Activated B cell treated with CpG ODN at 0.5 μM for 24 hours (primary cell): ENCODE results near the gene BCAS3. TPM values are rescaled to one million over a fixed set of nuclear protein-coding genes. Genes with fewer than 3 reads are reported as not detected.

Experiments used
- ATAC-seq: fragments of 200-7000 bp; cut with Tn5 transposase; one replicate; pipeline ENCODE4 v1.10.0; 2021; ENCODE audit warnings: low read depth, mild to moderate bottlenecking, moderate library complexity
- CTCF ChIA-PET: fragments of 350-600 bp; sonication (Branson Sonifier 250); formaldehyde crosslinking; loops from one replicate; lab custom pipeline; 2021; ENCODE audit warnings: antibody characterized with exemption; lab: Charles Lee
- POLR2A ChIA-PET: fragments of 350-600 bp; sonication (Branson Sonifier 250); formaldehyde crosslinking; loops from one replicate; lab custom pipeline; 2021; ENCODE audit warnings: antibody characterized with exemption; lab: Charles Lee
- DNase-seq: peaks from one replicate; pipeline ENCODE4 v3.0.0; 2022
- H3K27ac Mint-ChIP-seq: one replicate; pipeline ENCODE4 v1.8.0; 2020; ENCODE audit warnings: mixed read lengths
- H3K27me3 Mint-ChIP-seq: one replicate; pipeline ENCODE4 v1.8.0; 2021; ENCODE audit warnings: mixed read lengths
- H3K36me3 Mint-ChIP-seq: one replicate; pipeline ENCODE4 v1.8.0; 2021; ENCODE audit warnings: low read depth, mixed read lengths
- H3K4me1 Mint-ChIP-seq: one replicate; pipeline ENCODE4 v1.8.0; 2021; ENCODE audit warnings: mixed read lengths
- H3K4me3 Mint-ChIP-seq: one replicate; pipeline ENCODE4 v1.8.0; 2020; ENCODE audit warnings: mild to moderate bottlenecking, mixed read lengths
- H3K9me3 Mint-ChIP-seq: one replicate; pipeline ENCODE4 v1.8.0; 2020; ENCODE audit warnings: mixed read lengths
- intact Hi-C: fragments of 100-400 bp; cut with micrococcal nuclease; formaldehyde crosslinking; loops from one replicate; pipeline ENCODE4 v1.15.1; 2024
- total RNA-seq: library from RNA; stranded (reverse); gene quantifications from 2 replicates; pipeline ENCODE4 v1.2.3, GENCODE V29; 2022
- TF ChIP-seq, protein P1 (sequence below): fragments of 200-600 bp; IDR thresholded peaks from one replicate; pipeline ENCODE4 v1.8.0; 2022; ENCODE audit warnings: antibody characterized with exemption, mild to moderate bottlenecking

Gene BCAS3
- total RNA-seq, 1 donor from 2014 or later: 37.5 TPM

DNA sequence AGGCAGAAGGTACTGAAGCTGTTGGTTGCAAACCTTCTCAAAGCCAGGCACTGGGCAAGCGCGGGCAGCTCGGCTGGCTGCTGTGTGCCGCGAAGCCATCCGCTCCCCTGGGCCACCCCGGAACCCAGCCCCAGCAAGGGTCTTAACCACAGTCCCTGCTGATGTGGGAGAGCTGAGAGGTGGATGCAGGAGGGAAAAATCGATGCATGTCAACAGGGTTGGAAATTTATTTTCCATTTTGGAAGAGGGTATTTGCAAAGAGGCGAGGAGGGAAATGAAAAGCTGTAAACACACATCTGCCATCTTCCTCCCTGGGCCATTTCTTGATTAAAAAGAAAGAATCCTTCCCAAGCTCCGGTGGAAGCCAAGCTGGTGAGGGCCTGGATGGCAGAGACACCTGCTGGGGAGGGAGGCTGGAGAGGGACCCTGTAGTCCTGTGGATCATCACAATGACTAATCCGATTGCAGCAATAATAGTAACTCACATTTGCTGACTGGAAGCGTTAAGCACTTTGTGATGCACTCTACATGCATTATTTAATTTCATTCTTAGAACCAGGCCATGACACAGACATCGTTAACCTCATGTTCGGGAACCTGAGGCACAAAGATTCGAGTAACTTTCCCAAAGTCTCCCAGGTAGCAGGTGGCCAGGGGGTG lies 708.1 kb downstream of the BCAS3 start:
- H3K4me1 Mint-ChIP-seq: peaks cover 2% of the 10 kb centered on the region
- peaks cover 9% of the 10 kb centered on the region for H3K27me3 Mint-ChIP-seq
- no peak overlapping the region for H3K27ac Mint-ChIP-seq
- ChIA-PET CTCF (no interaction called here), POLR2A (no interaction called here)
- ATAC-seq (no peak), DNase-seq (no peak)
- TF ChIP-seq, protein P1, sequence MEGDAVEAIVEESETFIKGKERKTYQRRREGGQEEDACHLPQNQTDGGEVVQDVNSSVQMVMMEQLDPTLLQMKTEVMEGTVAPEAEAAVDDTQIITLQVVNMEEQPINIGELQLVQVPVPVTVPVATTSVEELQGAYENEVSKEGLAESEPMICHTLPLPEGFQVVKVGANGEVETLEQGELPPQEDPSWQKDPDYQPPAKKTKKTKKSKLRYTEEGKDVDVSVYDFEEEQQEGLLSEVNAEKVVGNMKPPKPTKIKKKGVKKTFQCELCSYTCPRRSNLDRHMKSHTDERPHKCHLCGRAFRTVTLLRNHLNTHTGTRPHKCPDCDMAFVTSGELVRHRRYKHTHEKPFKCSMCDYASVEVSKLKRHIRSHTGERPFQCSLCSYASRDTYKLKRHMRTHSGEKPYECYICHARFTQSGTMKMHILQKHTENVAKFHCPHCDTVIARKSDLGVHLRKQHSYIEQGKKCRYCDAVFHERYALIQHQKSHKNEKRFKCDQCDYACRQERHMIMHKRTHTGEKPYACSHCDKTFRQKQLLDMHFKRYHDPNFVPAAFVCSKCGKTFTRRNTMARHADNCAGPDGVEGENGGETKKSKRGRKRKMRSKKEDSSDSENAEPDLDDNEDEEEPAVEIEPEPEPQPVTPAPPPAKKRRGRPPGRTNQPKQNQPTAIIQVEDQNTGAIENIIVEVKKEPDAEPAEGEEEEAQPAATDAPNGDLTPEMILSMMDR: no peak
- H3K4me3 Mint-ChIP-seq: no peak overlapping the region
- intact Hi-C loops: no loop called here
- H3K36me3 Mint-ChIP-seq: peaks cover 1% of the 10 kb centered on the region
- no peaks in the 10 kb centered on the region for H3K9me3 Mint-ChIP-seq

DNA sequence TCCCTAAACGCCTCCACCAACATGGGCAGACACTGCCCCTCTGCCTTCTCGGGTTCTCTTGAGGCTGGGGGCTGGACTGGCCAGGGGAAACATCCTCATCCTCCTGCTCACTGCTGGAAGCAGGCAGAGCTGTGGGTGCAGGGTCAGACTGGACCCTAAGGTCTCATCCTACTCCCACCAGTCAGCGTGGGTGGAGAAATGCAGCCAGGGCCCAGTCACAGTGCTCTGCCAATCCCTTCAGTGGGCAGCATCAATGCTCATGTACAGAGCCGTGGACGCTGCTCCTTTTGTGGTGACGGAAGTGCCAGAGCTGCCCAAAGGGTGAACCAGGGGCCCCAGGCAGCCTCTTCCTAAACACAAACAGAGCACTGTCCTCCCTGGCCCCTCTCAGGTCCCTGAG lies 708.6 kb downstream of the BCAS3 start:
- intact Hi-C loops: no loop called here
- CTCF ChIA-PET: no interaction called here
- ATAC-seq: no peak
- DNase-seq: no peak
- H3K4me3 Mint-ChIP-seq: no peak overlapping the region
- no peaks in the 10 kb centered on the region for H3K9me3 Mint-ChIP-seq
- TF ChIP-seq, protein P1: no peak
- H3K36me3 Mint-ChIP-seq: no peaks in the 10 kb centered on the region
- no peak overlapping the region for H3K27ac Mint-ChIP-seq
- POLR2A ChIA-PET: no interaction called here
- peaks cover 2% of the 10 kb centered on the region for H3K4me1 Mint-ChIP-seq
- peaks cover 9% of the 10 kb centered on the region for H3K27me3 Mint-ChIP-seq

DNA sequence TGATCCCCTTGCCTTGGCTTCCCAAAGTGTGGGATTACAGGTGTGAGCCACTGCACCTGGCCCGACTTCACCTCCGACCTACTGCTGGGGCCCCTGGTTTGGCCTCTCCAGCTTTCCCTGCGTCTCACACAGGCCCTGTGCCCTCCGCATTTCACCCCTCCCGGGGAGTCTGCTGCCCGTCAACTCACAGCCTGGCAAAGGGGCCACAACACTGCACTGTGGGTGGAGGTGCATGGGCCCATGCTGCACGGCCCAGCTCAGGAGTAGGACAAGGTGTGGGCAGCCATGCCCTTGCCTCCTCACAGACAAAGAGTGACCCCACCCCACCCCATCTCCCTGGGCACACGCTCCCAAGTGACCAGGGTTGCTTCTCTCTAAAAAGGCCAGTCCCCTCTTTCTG lies 709.4 kb downstream of the BCAS3 start:
- H3K4me3 Mint-ChIP-seq: no peak overlapping the region
- POLR2A ChIA-PET: no interaction called here
- intact Hi-C loops: no loop called here
- no peaks in the 10 kb centered on the region for H3K9me3 Mint-ChIP-seq
- H3K36me3 Mint-ChIP-seq: no peaks in the 10 kb centered on the region
- H3K4me1 Mint-ChIP-seq: peaks cover 2% of the 10 kb centered on the region
- H3K27me3 Mint-ChIP-seq: peaks cover 9% of the 10 kb centered on the region
- H3K27ac Mint-ChIP-seq: no peak overlapping the region
- TF ChIP-seq, protein P1: no peak
- no peak for DNase-seq
- CTCF ChIA-PET: interaction anchor here (1.3 kb wide), 1 partner anchor 666 kb away, joined by 4 read pairs; no protein-coding TSS in a partner anchor
- no peak for ATAC-seq

DNA sequence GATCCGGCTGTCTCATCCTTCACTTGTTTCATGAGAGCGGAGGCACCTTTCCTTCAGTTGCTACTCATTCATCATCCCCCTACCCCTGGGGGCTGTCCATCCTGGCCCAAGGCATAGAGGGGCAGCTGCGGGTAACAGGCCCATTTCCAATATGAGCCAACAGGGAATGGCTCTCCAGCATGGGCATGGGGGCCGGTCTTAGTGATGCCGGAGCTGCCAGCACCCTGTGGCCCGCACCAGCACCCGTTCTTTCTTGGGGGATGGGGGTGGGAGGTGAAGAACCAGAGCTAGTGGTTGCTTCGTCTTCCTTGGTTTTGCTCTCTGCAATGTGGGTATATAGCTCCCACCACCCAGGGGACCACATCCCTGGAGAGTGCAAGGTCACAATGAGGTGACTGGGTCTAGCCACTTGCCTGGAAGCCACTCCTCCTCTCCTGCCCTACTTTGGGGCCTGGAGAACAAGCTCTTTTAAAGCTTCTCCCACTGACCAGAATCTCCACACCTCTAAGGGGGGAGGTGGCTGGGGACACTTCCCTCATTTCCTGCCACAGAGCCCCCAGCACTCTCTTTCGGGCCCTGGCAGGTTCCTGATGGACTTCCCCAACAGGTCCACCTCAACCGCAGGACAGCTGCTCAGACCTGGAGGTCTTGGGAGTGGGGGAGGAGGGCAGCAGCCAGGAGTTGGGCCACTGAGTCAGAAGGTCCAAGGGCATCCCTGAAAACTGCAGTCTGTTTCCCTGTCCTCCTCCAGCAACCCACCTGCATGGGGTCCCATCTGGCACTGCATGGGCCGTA lies 710.1 kb downstream of the BCAS3 start:
- no peak overlapping the region for H3K27ac Mint-ChIP-seq
- ChIA-PET CTCF (interaction anchor here (1.3 kb wide), 1 partner anchor 667 kb away, joined by 4 read pairs; no protein-coding TSS in a partner anchor), POLR2A (no interaction called here)
- intact Hi-C loops: loop anchor here (2.0 kb wide), 1 partner anchor 417 kb away; no protein-coding TSS in a partner anchor
- H3K27me3 Mint-ChIP-seq: peaks cover 13% of the 10 kb centered on the region
- DNase-seq (no peak), ATAC-seq (no peak)
- H3K4me1 Mint-ChIP-seq: peaks cover 2% of the 10 kb centered on the region
- no peaks in the 10 kb centered on the region for H3K36me3 Mint-ChIP-seq
- TF ChIP-seq, protein P1: no peak
- H3K9me3 Mint-ChIP-seq: no peaks in the 10 kb centered on the region
- no peak overlapping the region for H3K4me3 Mint-ChIP-seq
